ENCODE results near the gene OLFML2A.

OLFML2A gene

GRCh38 chr9:124797343-124798103 lies 20.6 kb downstream of the OLFML2A start:
- in situ Hi-C loops (cut with MboI; ENCODE audit: low pct_unique_long_range_greater_than_20kb, low sequenced_read_pairs, unreplicated experiment): loop anchor here (10.0 to 25.0 kb wide), 2 partner anchors 47 to 565 kb away; no protein-coding TSS in a partner anchor
- DNase-seq (ENCODE audit: low spot score): no peak
- no peak for TF ChIP-seq CTCF (IDR thresholded peaks at IDR 0.05; ENCODE audit: extremely low read depth, insufficient read depth, missing control alignments)

GRCh38 chr9:124799274-124800006 lies 22.5 kb downstream of the OLFML2A start:
- TF ChIP-seq CTCF (IDR thresholded peaks at IDR 0.05; ENCODE audit: extremely low read depth, insufficient read depth, missing control alignments): no peak
- in situ Hi-C loops (cut with MboI; ENCODE audit: low pct_unique_long_range_greater_than_20kb, low sequenced_read_pairs, unreplicated experiment): loop anchor here (10.0 to 25.0 kb wide), 2 partner anchors 45 to 563 kb away; no protein-coding TSS in a partner anchor
- no peak for DNase-seq (ENCODE audit: low spot score)

GRCh38 chr9:124800306-124801259 lies 23.6 kb downstream of the OLFML2A start:
- in situ Hi-C loops (cut with MboI; ENCODE audit: low pct_unique_long_range_greater_than_20kb, low sequenced_read_pairs, unreplicated experiment): no loop called here
- DNase-seq (ENCODE audit: low spot score): peak; percentile 86

GRCh38 chr9:124801356-124801755 lies 24.4 kb downstream of the OLFML2A start:
- in situ Hi-C loops (cut with MboI; ENCODE audit: low pct_unique_long_range_greater_than_20kb, low sequenced_read_pairs, unreplicated experiment): no loop called here
- no peak for TF ChIP-seq CTCF (IDR thresholded peaks at IDR 0.05; ENCODE audit: extremely low read depth, insufficient read depth, missing control alignments)
- no peak for DNase-seq (ENCODE audit: low spot score)

More at GRCh38 chr9:124800306-124801259, 23.6 kb downstream of the OLFML2A start:
- TF ChIP-seq CTCF (IDR thresholded peaks at IDR 0.05; ENCODE audit: extremely low read depth, insufficient read depth, missing control alignments): no peak

GRCh38 chr9:124802426-124802825 lies 25.5 kb downstream of the OLFML2A start:
- in situ Hi-C loops (cut with MboI; ENCODE audit: low pct_unique_long_range_greater_than_20kb, low sequenced_read_pairs, unreplicated experiment): no loop called here
- no peak for DNase-seq (ENCODE audit: low spot score)
- TF ChIP-seq CTCF (IDR thresholded peaks at IDR 0.05; ENCODE audit: extremely low read depth, insufficient read depth, missing control alignments): no peak

GRCh38 chr9:124803911-124804310 lies 27.0 kb downstream of the OLFML2A start:
- DNase-seq (ENCODE audit: low spot score): no peak
- in situ Hi-C loops (cut with MboI; ENCODE audit: low pct_unique_long_range_greater_than_20kb, low sequenced_read_pairs, unreplicated experiment): no loop called here
- TF ChIP-seq CTCF (IDR thresholded peaks at IDR 0.05; ENCODE audit: extremely low read depth, insufficient read depth, missing control alignments): no peak

Measured in GM13977 (cell line).